RWPE2 (cell line): ENCODE results near the gene ECHDC3.

ENCODE experiments used
- ATAC-seq: fragments of 200-7000 bp; cut with Tn5 transposase; 3 replicates; pipeline ENCODE4 v1.9.1; 2021; ENCODE audit warnings: low read depth
- DNase-seq: peaks from one replicate; pipeline ENCODE4 v3.0.0-alpha.2; 2020; ENCODE audit warnings: low spot score
- H3K27ac ChIP-seq: fragments of 450-650 bp; 2 replicates; pipeline ENCODE4 v1.5.1; 2017; ENCODE audit warnings: mild to moderate bottlenecking; ENCODE audit not compliant: poor library complexity, severe bottlenecking
- H3K27me3 ChIP-seq: fragments of 250-450 bp; sonication (Bioruptor Pico); 2 replicates; pipeline ENCODE4 v1.5.1; 2021; ENCODE audit warnings: mild to moderate bottlenecking, moderate library complexity; ENCODE audit not compliant: insufficient read depth, poor library complexity, severe bottlenecking
- H3K36me3 ChIP-seq: fragments of 250-450 bp; sonication (Bioruptor Pico); 2 replicates; pipeline ENCODE4 v1.5.1; 2020; ENCODE audit warnings: low read depth, mild to moderate bottlenecking, moderate library complexity
- H3K4me1 ChIP-seq: fragments of 250-450 bp; sonication (Bioruptor Pico); 2 replicates; pipeline ENCODE4 v1.5.1; 2021; ENCODE audit warnings: mild to moderate bottlenecking, moderate library complexity; ENCODE audit not compliant: insufficient read depth, poor library complexity, severe bottlenecking
- H3K4me3 ChIP-seq: fragments of 250-450 bp; sonication (Bioruptor Pico); 2 replicates; pipeline ENCODE4 v1.5.1; 2021; ENCODE audit warnings: mild to moderate bottlenecking, moderate library complexity; ENCODE audit not compliant: severe bottlenecking
- H3K9me3 ChIP-seq: fragments of 250-450 bp; sonication (Bioruptor Pico); 2 replicates; pipeline ENCODE4 v1.5.1; 2021; ENCODE audit warnings: mild to moderate bottlenecking, moderate library complexity; ENCODE audit not compliant: severe bottlenecking
- CTCF ChIP-seq: fragments of 450-650 bp; IDR thresholded peaks from one replicate; pipeline ENCODE4 v1.5.1; 2017; ENCODE audit warnings: mild to moderate bottlenecking, moderate library complexity; ENCODE audit not compliant: poor library complexity, severe bottlenecking

ECHDC3 gene

GRCh38 chr10:11793762-11794479 lies 51.7 kb downstream of the ECHDC3 start:
- H3K4me3 ChIP-seq: no peak overlapping the region
- DNase-seq: peak; percentile 91
- peak overlapping the region; percentile 91 for H3K27ac ChIP-seq

GRCh38 chr10:11794566-11794965 lies 52.4 kb downstream of the ECHDC3 start:
- DNase-seq: no peak
- Histone ChIP-seq H3K4me1 (peaks cover 21% of the 10 kb centered on the region), H3K27ac (peak overlapping the region; percentile 91), H3K4me3 (no peak overlapping the region), H3K36me3 (no peaks in the 10 kb centered on the region), H3K27me3 (no peaks in the 10 kb centered on the region), H3K9me3 (no peaks in the 10 kb centered on the region)
- no peak for ATAC-seq
- no peak for TF ChIP-seq CTCF

More at GRCh38 chr10:11793762-11794479, 51.7 kb downstream of the ECHDC3 start:
- peak; percentile 99 for ATAC-seq
- no peak for TF ChIP-seq CTCF
- Histone ChIP-seq H3K9me3 (no peaks in the 10 kb centered on the region), H3K36me3 (no peaks in the 10 kb centered on the region), H3K4me1 (peaks cover 20% of the 10 kb centered on the region), H3K27me3 (no peaks in the 10 kb centered on the region)

GRCh38 chr10:11795101-11795920 lies 53.1 kb downstream of the ECHDC3 start:
- no peaks in the 10 kb centered on the region for H3K36me3 ChIP-seq
- DNase-seq (no peak), ATAC-seq (no peak)
- H3K4me1 ChIP-seq: peaks cover 21% of the 10 kb centered on the region
- no peak for TF ChIP-seq CTCF
- no peak overlapping the region for H3K4me3 ChIP-seq
- H3K27me3 ChIP-seq: no peaks in the 10 kb centered on the region
- no peaks in the 10 kb centered on the region for H3K9me3 ChIP-seq
- peak overlapping the region; percentile 91 for H3K27ac ChIP-seq

GRCh38 chr10:11796474-11796873 lies 54.3 kb downstream of the ECHDC3 start:
- no peaks in the 10 kb centered on the region for H3K9me3 ChIP-seq

More at GRCh38 chr10:11796474-11796873, 54.3 kb downstream of the ECHDC3 start:
- Histone ChIP-seq H3K4me1 (peaks cover 21% of the 10 kb centered on the region), H3K36me3 (no peaks in the 10 kb centered on the region), H3K4me3 (no peak overlapping the region), H3K27me3 (no peaks in the 10 kb centered on the region), H3K27ac (no peak overlapping the region)
- ATAC-seq: no peak
- DNase-seq: no peak
- no peak for TF ChIP-seq CTCF
